Gastrocnemius medialis (tissue), 4 donors: ENCODE data around the gene TMEM171.

ENCODE experiments used
- CTCF ChIP-seq, 5 experiments: fragments of 450-650 bp in 3 of 5; fragments of 200-600 bp in 2 of 5; sonication (generic) in 2 of 5; IDR thresholded peaks in 4 of 5; conservative IDR thresholded peaks in 1 of 5; 1 replicate in 4 of 5; 2 replicates in 1 of 5; pipeline ENCODE4 v1.5.1; 2016 to 2019; ENCODE audit warnings: antibody characterized with exemption in 5 of 5, mild to moderate bottlenecking in 3 of 5, moderate library complexity in 3 of 5
- POLR2A ChIP-seq, 2 donors: fragments of 450-650 bp; IDR thresholded peaks; one replicate each; pipeline ENCODE4 v1.6.1; 2017; ENCODE audit warnings: antibody characterized with exemption in 2 of 2, mild to moderate bottlenecking in 2 of 2, moderate library complexity in 2 of 2

- TF ChIP-seq CTCF (IDR thresholded peaks at IDR 0.05 in 4 of 5, conservative IDR thresholded peaks at IDR 0.05 in 1 of 5) = no peak
- TF ChIP-seq POLR2A (IDR thresholded peaks at IDR 0.05) = no peak
These were observed 57.9 kb downstream of the TMEM171 start for GRCh38 chr5:73178265-73178664.
